MM.1S (cell line): ENCODE measurements around the gene SNRPA.

Experiments used
- DNase-seq: peaks from one replicate; pipeline ENCODE4 v3.0.0-alpha.2; 2015
- H2AFZ ChIP-seq: fragments of 300-600 bp; sonication (generic); 2 replicates; pipeline ENCODE4 v1.6.0; 2016; ENCODE audit warnings: antibody characterized with exemption, low read length
- H3F3A ChIP-seq: fragments of 300-600 bp; sonication (generic); 2 replicates; pipeline ENCODE4 v1.6.1; 2016; ENCODE audit warnings: mild to moderate bottlenecking, antibody characterized with exemption, low read length, moderate library complexity, mixed read lengths; ENCODE audit not compliant: insufficient read depth
- H3K27ac ChIP-seq: fragments of 300-600 bp; sonication (generic); 2 replicates; pipeline ENCODE4 v1.5.1; 2016; ENCODE audit warnings: mild to moderate bottlenecking, low read length
- H3K27me3 ChIP-seq: fragments of 300-600 bp; sonication (generic); replicated peaks from 2 replicates; pipeline ENCODE4 v1.6.0; 2016; ENCODE audit warnings: low read length; ENCODE audit not compliant: insufficient read depth
- H3K36me3 ChIP-seq: fragments of 300-600 bp; sonication (generic); replicated peaks from 2 replicates; pipeline ENCODE4 v1.6.1; 2016; ENCODE audit warnings: mild to moderate bottlenecking, low read length, mixed read lengths; ENCODE audit not compliant: insufficient read depth
- H3K4me1 ChIP-seq: fragments of 300-600 bp; sonication (generic); 2 replicates; pipeline ENCODE4 v1.6.1; 2016; ENCODE audit warnings: low read length, mixed read lengths
- H3K4me2 ChIP-seq: fragments of 300-600 bp; sonication (generic); 2 replicates; pipeline ENCODE4 v1.6.0; 2016; ENCODE audit warnings: low read depth, low read length
- H3K4me3 ChIP-seq: fragments of 300-600 bp; sonication (generic); 2 replicates; pipeline ENCODE4 v1.5.1; 2016; ENCODE audit warnings: low read length, mixed read lengths
- H3K79me2 ChIP-seq: fragments of 300-600 bp; sonication (generic); 2 replicates; pipeline ENCODE4 v1.6.1; 2016; ENCODE audit warnings: mixed run types, low read length, mixed read lengths
- H3K9ac ChIP-seq: fragments of 300-600 bp; sonication (generic); 2 replicates; pipeline ENCODE4 v1.6.1; 2016; ENCODE audit warnings: low read length, mixed read lengths
- H3K9me2 ChIP-seq: fragments of 300-600 bp; sonication (generic); replicated peaks from 2 replicates; pipeline ENCODE4 v1.6.1; 2016; ENCODE audit warnings: mild to moderate bottlenecking, low read length, mixed read lengths; ENCODE audit not compliant: insufficient read depth
- H3K9me3 ChIP-seq: fragments of 300-600 bp; sonication (generic); replicated peaks from 2 replicates; pipeline ENCODE4 v1.6.1; 2016; ENCODE audit warnings: mild to moderate bottlenecking, low read length, mixed read lengths; ENCODE audit not compliant: insufficient read depth
- H4K20me1 ChIP-seq: fragments of 300-600 bp; sonication (generic); 2 replicates; pipeline ENCODE4 v1.6.1; 2016; ENCODE audit warnings: mild to moderate bottlenecking, low read length, moderate library complexity, mixed read lengths; ENCODE audit not compliant: insufficient read depth
- CTCF ChIP-seq: fragments of 300-600 bp; sonication (generic); IDR thresholded peaks from 2 replicates; pipeline ENCODE4 v1.5.1; 2016; ENCODE audit warnings: antibody characterized with exemption, low read length, mixed read lengths
- EZH2 ChIP-seq: fragments of 300-600 bp; sonication (generic); optimal IDR thresholded peaks from 2 replicates; pipeline ENCODE3; 2017; ENCODE audit warnings: low read depth, mild to moderate bottlenecking, antibody characterized with exemption, low read length, mixed read lengths
- EZH2phosphoT487 ChIP-seq: fragments of 300-600 bp; sonication (generic); IDR thresholded peaks from 2 replicates; pipeline ENCODE4 v1.6.1; 2018; ENCODE audit warnings: antibody characterized with exemption, low read length

SNRPA gene

GRCh38 chr19:40733149-40733548 is 17.9 kb upstream of the SNRPA start:
- Histone ChIP-seq H3K4me1 (no peaks in the 10 kb centered on the region), H3K4me2 (no peak overlapping the region), H3K27ac (no peak overlapping the region), H3K79me2 (no peaks in the 10 kb centered on the region), H3K36me3 (no peaks in the 10 kb centered on the region), H3K9ac (no peak overlapping the region), H3K4me3 (no peak overlapping the region), H3K27me3 (no peaks in the 10 kb centered on the region), H2AFZ (no peak overlapping the region), H3K9me2 (no peaks in the 10 kb centered on the region), H3F3A (no peaks in the 10 kb centered on the region), H3K9me3 (no peaks in the 10 kb centered on the region), H4K20me1 (no peaks in the 10 kb centered on the region)
- no peak for DNase-seq
- no peak for TF ChIP-seq EZH2phosphoT487
- TF ChIP-seq EZH2, result no peak
- no peak for TF ChIP-seq CTCF

- no peaks in the 10 kb centered on the region for H3K36me3 ChIP-seq
- no peaks in the 10 kb centered on the region for H3K4me1 ChIP-seq
- H3K4me2 ChIP-seq, result no peak overlapping the region
- H2AFZ ChIP-seq, result no peak overlapping the region
- no peaks in the 10 kb centered on the region for H3F3A ChIP-seq
- no peak overlapping the region for H3K4me3 ChIP-seq
- no peak for DNase-seq
- TF ChIP-seq CTCF, result no peak
- no peak for TF ChIP-seq EZH2
- TF ChIP-seq EZH2phosphoT487, result no peak
- no peaks in the 10 kb centered on the region for H3K9me3 ChIP-seq
- no peaks in the 10 kb centered on the region for H3K9me2 ChIP-seq
- H4K20me1 ChIP-seq, result no peaks in the 10 kb centered on the region
- no peak overlapping the region for H3K9ac ChIP-seq
- no peak overlapping the region for H3K27ac ChIP-seq
- no peaks in the 10 kb centered on the region for H3K27me3 ChIP-seq
- no peaks in the 10 kb centered on the region for H3K79me2 ChIP-seq
Measured at GRCh38 chr19:40735013-40735771, 15.8 kb upstream of the SNRPA start.

GRCh38 chr19:40736661-40737060 is 14.3 kb upstream of the SNRPA start:
- DNase-seq, result no peak
- Histone ChIP-seq H3F3A (no peaks in the 10 kb centered on the region), H4K20me1 (no peaks in the 10 kb centered on the region), H3K4me1 (no peaks in the 10 kb centered on the region), H3K4me2 (no peak overlapping the region), H3K36me3 (no peaks in the 10 kb centered on the region), H3K9me2 (no peaks in the 10 kb centered on the region), H3K4me3 (no peak overlapping the region), H3K9me3 (no peaks in the 10 kb centered on the region), H3K79me2 (no peaks in the 10 kb centered on the region), H3K27ac (no peak overlapping the region), H3K27me3 (no peaks in the 10 kb centered on the region), H2AFZ (no peak overlapping the region), H3K9ac (no peak overlapping the region)
- TF ChIP-seq EZH2phosphoT487, result no peak
- TF ChIP-seq CTCF, result no peak
- no peak for TF ChIP-seq EZH2
